ENCODE results near the gene SNX8.

Gene SNX8

GRCh38 chr7:2227699-2228098 lies 86.5 kb downstream of the SNX8 start:
- no peak for TF ChIP-seq CTCF (IDR thresholded peaks at IDR 0.05; ENCODE audit: poor library complexity, severe bottlenecking)
- peaks cover 20% of the 10 kb centered on the region for H3K4me1 ChIP-seq (ENCODE audit: insufficient read depth, poor library complexity, severe bottlenecking)
- no peaks in the 10 kb centered on the region for H3K9me3 ChIP-seq (ENCODE audit: severe bottlenecking)
- ATAC-seq (ENCODE audit: low read depth) (no peak), DNase-seq (ENCODE audit: low spot score) (no peak)
- H3K27me3 ChIP-seq (ENCODE audit: insufficient read depth, poor library complexity, severe bottlenecking) = no peaks in the 10 kb centered on the region
- no peak overlapping the region for H3K4me3 ChIP-seq (ENCODE audit: severe bottlenecking)
- peaks cover 46% of the 10 kb centered on the region for H3K36me3 ChIP-seq (ENCODE audit: low read depth)
- no peak overlapping the region for H3K27ac ChIP-seq (ENCODE audit: poor library complexity, severe bottlenecking)

GRCh38 chr7:2225830-2226229 lies 88.4 kb downstream of the SNX8 start:
- Histone ChIP-seq H3K9me3 (ENCODE audit: severe bottlenecking) (no peaks in the 10 kb centered on the region), H3K4me3 (ENCODE audit: severe bottlenecking) (no peak overlapping the region), H3K4me1 (ENCODE audit: insufficient read depth, poor library complexity, severe bottlenecking) (peaks cover 14% of the 10 kb centered on the region), H3K36me3 (ENCODE audit: low read depth) (peaks cover 61% of the 10 kb centered on the region), H3K27me3 (ENCODE audit: insufficient read depth, poor library complexity, severe bottlenecking) (no peaks in the 10 kb centered on the region), H3K27ac (ENCODE audit: poor library complexity, severe bottlenecking) (peak overlapping the region; percentile 82)
- ATAC-seq (ENCODE audit: low read depth) (no peak), DNase-seq (ENCODE audit: low spot score) (no peak)
- TF ChIP-seq CTCF (IDR thresholded peaks at IDR 0.05; ENCODE audit: poor library complexity, severe bottlenecking) = no peak

- Histone ChIP-seq H3K9me3 (ENCODE audit: severe bottlenecking) (no peaks in the 10 kb centered on the region), H3K27ac (ENCODE audit: poor library complexity, severe bottlenecking) (peak overlapping the region; percentile 82), H3K4me1 (ENCODE audit: insufficient read depth, poor library complexity, severe bottlenecking) (peaks cover 14% of the 10 kb centered on the region), H3K4me3 (ENCODE audit: severe bottlenecking) (no peak overlapping the region), H3K36me3 (ENCODE audit: low read depth) (peaks cover 61% of the 10 kb centered on the region), H3K27me3 (ENCODE audit: insufficient read depth, poor library complexity, severe bottlenecking) (no peaks in the 10 kb centered on the region)
- TF ChIP-seq CTCF (IDR thresholded peaks at IDR 0.05; ENCODE audit: poor library complexity, severe bottlenecking) = no peak
- DNase-seq (ENCODE audit: low spot score) (peak; percentile 78), ATAC-seq (ENCODE audit: low read depth) (peak; percentile 88)
Observed at GRCh38 chr7:2225336-2225735, 88.9 kb downstream of the SNX8 start.

- Histone ChIP-seq H3K36me3 (ENCODE audit: low read depth) (peaks cover 60% of the 10 kb centered on the region), H3K27ac (ENCODE audit: poor library complexity, severe bottlenecking) (peak overlapping the region; percentile 82), H3K4me1 (ENCODE audit: insufficient read depth, poor library complexity, severe bottlenecking) (peaks cover 14% of the 10 kb centered on the region), H3K27me3 (ENCODE audit: insufficient read depth, poor library complexity, severe bottlenecking) (no peaks in the 10 kb centered on the region), H3K9me3 (ENCODE audit: severe bottlenecking) (no peaks in the 10 kb centered on the region), H3K4me3 (ENCODE audit: severe bottlenecking) (no peak overlapping the region)
- ATAC-seq (ENCODE audit: low read depth) (peak; percentile 73), DNase-seq (ENCODE audit: low spot score) (peak; percentile 56)
- no peak for TF ChIP-seq CTCF (IDR thresholded peaks at IDR 0.05; ENCODE audit: poor library complexity, severe bottlenecking)
Observed at GRCh38 chr7:2224934-2225333, 89.3 kb downstream of the SNX8 start.

- H3K36me3 ChIP-seq (ENCODE audit: low read depth) = peaks cover 56% of the 10 kb centered on the region
- H3K4me1 ChIP-seq (ENCODE audit: insufficient read depth, poor library complexity, severe bottlenecking) = peaks cover 14% of the 10 kb centered on the region
- no peak for TF ChIP-seq CTCF (IDR thresholded peaks at IDR 0.05; ENCODE audit: poor library complexity, severe bottlenecking)
- no peaks in the 10 kb centered on the region for H3K9me3 ChIP-seq (ENCODE audit: severe bottlenecking)
- peak overlapping the region; percentile 82 for H3K27ac ChIP-seq (ENCODE audit: poor library complexity, severe bottlenecking)
- ATAC-seq (ENCODE audit: low read depth) (no peak), DNase-seq (ENCODE audit: low spot score) (no peak)
- no peak overlapping the region for H3K4me3 ChIP-seq (ENCODE audit: severe bottlenecking)
- H3K27me3 ChIP-seq (ENCODE audit: insufficient read depth, poor library complexity, severe bottlenecking) = no peaks in the 10 kb centered on the region
Observed at GRCh38 chr7:2224491-2224928, 89.7 kb downstream of the SNX8 start.

Measured in RWPE2 (cell line).